HG03060 (cell line): Measurements from ENCODE around the gene PILRA.
"Not testable (repeated sequence)": the region's sequence is repeated elsewhere in the genome, so short reads cannot be mapped to it uniquely, and the experiment has no call there.

Experiments used
- ATAC-seq: cut with Tn5 transposase; IDR thresholded peaks from one replicate; pipeline ENCODE4 v1.9.1; 2021; ENCODE audit warnings: low read depth, moderate number of reproducible peaks; ENCODE audit not compliant: unreplicated experiment

PILRA gene

DNA sequence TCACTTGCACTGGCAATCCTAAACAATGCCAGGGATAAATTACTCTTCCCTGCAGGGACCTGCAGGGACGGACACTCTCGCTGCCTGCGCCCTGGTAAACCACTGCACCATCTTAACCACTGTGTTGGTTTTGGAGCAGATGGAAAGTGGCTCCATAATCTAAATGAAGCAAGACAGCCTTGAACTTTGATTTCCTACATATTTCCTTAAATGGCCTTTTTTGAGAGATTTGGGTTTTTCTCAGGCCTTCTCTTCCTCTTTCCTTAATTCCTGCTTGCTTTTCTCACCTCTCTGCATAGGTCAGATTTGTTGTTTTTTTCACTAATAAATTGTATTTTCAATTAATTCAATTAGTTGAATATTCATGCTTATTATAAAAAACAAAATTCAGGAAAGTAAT lies 2.8 kb downstream of the PILRA start:
- no peak for ATAC-seq

DNA sequence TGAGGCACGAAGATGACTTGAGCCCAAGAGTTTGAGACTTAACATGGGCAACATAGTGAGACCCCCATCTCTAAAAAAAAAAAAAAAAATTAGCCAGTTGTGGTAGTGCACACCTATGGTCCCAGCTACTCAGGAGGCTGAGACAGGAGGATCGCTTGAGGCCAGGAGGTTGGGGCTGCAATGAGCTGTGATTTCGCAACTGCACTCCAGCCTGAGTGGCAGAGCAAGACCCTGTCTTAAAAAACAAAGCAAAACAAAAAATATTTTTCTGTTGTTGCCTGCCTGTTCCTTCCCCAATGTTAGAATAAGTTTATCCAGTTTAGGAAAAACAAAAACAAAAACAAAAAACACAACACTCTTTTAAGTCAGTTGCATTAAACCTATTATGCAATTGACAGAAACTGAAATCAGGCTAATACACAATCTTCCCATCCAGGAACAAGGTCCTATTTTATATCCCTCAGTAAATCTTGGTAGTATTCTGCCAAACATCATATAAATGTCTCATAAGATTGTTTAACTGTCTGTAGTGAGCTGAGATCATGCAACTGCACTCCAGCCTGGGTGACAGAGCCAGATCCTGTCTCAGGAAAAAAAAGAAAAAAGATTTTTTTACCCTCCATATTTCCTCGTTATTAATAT lies 4.9 kb downstream of the PILRA start:
- ATAC-seq: no peak

DNA sequence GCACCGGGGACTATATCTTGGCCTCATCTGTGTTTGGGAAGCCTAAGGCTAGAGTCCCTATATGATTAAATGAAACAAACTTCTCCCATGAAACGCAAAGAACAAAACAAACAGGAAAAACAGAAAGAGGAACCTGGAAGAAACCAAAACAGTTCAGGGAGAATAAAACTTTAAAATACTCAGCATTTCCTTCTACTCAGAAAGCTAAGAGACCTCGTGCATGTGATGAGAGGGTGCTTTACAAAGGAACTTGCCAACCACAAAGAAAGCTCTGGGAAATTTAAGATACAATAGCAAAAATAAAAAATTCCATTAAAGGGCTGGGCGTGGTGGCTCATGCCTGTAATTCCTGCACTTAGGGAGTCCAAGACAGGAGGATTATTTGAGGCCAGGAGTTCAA lies 6.9 kb downstream of the PILRA start:
- no peak for ATAC-seq

DNA sequence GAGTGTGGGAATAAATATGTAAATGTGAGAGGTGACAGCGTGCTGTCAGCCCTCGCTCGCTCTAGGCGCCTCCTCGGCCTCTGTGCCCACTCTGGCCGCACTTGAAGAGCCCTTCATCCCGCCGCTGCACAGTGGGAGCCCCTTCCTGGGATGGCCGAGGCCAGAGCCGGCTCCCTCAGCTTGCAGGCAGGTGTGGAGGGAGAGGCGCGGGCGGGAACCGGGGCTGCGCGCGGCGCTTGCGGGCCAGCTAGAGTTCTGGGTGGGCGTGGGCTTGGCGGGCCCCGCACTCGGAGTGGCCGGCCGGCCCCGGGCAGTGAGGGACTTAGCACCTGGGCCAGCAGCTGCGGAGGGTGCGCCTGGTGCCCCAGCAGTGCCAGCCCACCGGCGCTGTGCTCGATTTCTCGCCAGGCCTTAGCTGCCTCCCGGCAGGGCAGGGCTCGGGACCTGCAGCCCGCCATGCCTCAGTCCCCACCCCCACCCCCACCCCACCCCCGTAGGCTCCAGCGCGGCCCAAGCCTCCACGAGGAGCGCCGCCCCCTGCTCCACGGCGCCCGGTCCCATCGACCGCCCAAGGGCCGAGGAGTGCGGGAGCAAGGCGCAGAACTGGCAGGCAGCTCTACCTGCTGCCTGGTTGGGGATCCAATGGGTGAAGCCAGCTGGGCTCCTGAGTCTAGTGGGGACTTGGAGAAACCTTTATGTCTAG lies 8.4 kb downstream of the PILRA start:
- not testable (repeated sequence) for ATAC-seq

DNA sequence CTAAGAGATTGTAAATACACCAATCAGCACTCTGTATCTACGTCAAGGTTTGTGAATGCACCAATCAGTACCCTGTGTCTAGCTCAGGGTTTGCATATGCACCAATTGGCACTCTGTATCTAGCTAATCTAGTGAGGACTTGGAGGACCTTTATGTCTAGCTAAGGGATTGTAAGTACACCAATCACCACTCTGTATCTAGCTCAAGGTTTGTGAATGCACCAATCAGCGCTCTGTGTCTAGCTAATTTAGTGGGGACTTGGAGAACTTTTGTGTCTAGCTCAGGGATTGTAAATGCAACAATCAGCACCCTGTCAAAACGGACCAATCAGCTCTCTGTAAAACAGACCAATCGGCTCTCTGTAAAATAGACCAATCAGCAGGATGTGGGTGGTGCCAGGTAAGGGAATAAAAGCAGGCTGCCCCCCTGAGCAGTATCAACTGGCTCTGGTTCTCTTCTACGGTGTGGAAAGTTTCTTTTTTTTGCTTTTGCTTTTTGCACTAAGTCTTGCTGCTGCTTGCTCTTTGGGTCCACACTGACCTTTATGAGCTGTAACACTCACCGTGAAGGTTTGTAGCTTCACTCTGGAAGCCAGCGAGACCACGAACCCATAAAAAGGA lies 9.1 kb downstream of the PILRA start:
- ATAC-seq: not testable (repeated sequence)

DNA sequence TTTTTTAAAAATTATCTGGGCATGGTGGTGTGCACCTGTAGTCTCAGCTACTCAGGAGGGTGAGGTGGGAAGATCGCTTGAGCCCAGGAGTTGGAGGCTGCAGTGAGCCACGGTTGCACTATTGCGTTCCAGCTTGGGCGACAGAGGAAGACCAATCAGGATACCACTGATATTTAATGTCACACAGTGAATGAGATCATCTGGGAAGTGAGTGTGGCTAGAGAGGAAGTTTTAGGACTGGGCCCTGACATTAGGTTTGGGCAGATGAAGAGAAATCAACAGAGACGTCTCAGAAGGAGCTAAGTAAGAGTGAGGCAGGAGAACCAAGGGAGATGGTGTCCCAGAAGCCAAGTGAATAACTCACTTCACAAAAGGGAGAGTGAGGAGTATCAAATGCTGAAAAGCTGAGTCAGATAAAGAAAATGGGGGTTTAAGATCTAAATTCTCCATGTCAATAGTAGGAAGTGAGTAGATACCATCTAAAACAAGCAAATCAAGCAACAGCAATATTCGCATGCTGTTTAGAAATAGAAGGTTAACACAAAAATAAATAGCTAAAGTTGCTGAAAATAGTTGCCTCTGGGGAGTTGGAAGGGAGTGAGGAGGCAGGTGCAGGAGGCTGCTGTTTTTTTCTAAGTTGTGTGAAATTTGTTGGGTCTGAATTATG lies 11.5 kb downstream of the PILRA start:
- no peak for ATAC-seq

DNA sequence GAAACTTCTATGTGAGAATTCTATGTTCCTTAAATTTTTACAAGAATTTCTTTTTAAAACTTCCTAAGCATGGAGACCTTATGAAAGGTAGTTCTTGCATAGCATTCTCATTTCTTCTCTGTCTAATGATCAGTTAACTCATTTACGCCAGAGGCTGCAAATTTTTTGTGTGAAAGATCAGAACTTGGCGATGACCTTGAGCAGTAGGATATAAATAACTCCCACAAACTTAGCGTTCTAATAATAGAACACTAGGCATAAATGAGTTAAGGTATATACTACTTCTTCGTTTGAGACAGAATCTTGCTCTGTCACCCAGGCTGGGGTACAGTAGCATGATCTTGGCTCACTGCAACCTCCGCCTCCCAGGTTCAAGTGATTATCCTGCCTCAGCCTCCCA lies 13.7 kb downstream of the PILRA start:
- no peak for ATAC-seq

DNA sequence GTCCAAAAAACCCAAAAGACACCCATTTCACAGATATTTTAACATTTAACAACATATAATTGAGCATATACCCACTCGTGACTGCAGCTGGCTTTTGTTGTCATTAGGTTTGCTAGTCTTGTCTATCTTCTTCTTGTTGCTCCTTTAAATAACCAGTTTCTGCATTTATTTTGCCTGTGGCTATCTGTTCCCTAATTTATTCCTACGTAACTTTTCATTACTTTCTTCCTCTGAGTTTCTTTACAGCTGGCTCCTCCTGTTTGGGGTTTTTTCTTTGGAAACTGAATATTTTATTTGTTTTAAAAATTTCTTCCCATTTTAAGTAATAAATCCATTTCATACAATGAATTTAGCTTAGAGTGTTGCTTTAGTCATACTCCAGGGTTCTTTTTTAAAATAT lies 14.4 kb downstream of the PILRA start:
- ATAC-seq: no peak

DNA sequence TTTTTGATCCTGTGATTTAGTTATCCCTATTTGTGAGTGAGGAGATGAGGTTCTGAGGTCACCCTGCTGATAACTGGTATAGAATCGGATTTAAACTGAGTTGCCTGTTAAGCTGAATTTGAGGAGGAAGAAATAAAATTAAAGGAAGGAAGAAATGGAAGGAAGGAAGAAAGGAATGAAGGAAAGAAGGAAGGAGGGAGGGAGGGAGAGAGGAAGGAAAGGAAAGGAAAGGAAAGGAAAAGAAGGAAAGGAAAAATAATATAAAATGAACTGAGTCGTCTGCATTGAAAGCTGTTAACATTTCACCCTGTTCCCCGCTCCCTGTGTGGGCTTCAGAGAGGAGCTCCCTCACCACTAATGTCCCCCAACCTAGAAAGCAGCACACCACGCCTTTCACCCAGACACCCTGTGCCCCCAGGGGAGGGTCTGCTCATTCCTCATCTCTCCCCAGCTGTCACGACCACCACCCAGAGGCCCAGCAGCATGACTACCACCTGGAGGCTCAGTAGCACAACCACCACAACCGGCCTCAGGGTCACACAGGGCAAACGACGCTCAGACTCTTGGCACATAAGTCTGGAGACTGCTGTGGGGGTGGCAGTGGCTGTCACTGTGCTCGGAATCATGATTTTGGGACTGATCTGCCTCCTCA lies 16.3 kb downstream of the PILRA start:
- no peak for ATAC-seq

DNA sequence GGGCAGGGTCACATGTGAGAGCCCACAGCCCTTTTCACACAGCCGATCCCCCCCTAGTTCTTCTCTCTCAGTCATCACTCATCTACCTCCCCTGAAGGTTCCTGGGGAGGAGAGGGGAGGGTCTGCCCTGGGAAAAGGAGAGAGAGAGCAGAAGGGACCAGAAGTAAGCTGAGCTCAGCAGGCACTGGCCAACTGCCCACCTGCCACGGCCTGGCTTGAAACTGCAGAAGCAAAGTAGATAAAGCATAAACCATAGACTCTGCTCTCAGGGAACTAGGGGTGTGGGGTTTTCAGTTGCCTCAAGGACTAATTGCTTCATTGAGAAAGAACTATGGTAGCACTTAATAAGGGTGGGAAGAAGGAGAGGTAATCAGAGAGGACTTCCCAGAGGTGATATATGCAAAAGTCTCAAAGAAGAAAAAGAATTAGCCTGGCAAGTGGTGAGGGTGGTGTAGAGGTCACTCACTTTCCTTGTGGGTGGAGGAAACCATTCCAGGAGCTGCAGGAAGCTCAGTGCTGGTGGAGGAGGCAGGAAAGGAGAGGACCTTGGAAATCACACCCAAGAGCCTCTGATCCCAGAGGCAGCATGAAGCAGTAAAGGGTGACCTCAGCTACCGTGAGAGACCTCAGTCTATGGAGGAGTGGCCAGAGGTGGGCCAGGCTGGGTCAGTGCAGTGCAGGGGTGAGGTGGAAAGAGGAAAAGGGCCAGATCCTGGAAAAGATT lies 17.2 kb downstream of the PILRA start:
- ATAC-seq: no peak

DNA sequence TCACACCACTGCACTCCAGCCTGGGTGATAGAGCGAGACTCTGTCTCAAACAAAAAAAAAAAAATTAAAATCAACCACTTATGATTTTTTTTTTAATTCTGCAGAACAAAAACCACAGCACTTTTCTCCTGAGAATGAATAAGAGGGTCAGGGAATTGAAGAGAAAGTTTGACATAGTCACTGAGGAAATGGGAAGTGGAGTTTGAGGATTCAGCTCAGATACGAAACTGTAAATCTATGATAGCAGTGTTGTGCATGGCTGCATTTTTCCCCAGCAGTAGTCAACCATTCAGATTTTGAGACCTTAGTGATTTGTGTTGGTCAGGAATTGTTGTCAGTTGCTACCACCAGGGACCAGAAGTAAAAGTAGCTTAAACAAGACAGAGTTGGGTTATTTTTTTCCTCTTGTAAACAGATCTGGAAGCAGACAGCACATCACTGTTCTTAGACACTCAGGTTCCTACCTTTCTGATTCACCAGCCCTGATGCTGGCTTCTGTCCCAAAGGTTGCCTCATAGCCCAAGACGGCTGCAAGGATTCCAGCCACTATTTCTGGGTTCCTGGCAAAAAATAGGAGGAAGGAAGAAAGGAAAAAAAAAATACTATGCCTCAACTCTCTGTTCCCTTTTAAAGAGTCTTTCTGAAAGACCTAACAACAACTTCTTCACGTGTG lies 20.1 kb downstream of the PILRA start:
- no peak for ATAC-seq

DNA sequence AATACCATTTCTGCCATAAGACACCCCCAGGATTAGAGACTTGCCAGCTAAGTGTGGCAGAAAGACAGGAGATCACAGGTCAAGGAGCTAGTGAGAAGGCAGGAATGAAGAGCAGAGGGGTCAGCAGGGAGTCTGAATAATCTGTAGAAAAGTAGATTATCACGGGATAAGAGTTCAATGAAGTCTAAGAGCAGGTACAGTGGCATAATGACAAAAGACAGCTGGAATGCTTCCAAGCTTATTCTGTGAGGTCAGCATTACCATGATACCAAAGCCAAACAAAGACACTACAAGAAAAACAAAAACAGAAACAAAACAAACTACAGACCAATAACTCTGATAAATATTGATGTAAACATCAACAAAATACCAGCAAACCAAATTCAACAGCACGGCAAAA lies 20.8 kb downstream of the PILRA start:
- no peak for ATAC-seq

DNA sequence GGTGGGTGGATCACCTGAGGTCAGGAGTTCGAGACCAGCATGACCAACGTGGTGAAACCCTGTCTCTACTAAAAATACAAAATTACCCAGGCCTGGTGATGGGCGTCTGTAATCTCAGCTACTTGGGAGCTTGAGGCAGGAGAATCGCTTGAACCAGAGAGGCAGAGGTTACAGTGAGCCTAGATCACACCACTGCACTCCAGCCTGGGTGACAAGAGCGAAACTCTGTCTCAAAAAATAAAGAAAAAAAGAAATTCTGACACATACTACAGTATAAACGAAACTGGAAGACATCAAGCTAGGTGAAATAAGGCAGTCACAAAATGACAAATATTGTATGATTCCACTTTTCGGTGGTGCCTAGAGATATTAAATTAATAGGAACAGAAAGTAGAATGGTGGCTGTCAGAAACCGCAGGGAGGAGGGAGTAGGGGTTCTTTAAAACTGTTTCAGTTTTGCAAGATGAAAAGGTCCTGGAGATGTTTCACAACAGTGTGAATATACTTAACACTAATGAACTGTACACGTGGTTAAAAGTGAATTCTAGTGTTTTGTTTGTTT lies 23.2 kb downstream of the PILRA start:
- ATAC-seq: peak; percentile 84

DNA sequence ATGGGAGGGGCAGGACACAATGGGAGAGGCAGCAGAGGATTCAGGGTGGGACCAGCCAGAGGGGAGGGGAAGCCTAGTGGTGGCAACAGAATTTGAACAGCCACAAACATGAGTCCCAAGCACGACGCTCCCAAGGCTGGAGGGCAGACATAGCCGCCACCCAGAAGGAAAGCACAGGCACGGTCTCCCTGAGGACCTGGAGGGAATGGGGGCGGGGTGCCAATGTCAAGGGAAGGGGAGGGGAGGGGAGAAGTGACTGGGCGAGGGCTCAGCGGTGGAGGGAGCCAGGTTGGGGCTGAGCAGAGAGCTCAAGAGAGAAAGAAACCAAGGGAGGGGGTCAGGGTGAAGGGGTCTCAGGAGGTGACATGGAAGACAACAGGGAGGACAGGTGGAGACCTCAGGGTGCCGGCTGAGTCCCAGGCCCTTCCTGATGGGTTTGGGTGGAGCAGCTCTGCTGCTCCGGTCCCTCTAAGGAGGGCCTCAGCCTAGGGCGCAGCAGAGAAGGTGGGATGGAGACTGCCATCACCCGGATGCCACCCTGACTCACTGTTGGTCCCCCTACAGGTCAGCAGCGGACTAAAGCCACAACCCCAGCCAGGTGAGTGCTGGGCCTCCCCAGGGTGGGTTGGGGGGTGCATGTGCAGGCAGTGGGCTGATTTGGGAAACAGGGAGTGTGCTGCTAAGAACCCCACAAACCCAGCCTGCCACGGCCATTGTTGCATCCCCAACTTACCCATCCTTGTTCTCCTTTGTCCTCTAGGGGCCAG lies 24.2 kb downstream of the PILRA start:
- ATAC-seq: no peak

DNA sequence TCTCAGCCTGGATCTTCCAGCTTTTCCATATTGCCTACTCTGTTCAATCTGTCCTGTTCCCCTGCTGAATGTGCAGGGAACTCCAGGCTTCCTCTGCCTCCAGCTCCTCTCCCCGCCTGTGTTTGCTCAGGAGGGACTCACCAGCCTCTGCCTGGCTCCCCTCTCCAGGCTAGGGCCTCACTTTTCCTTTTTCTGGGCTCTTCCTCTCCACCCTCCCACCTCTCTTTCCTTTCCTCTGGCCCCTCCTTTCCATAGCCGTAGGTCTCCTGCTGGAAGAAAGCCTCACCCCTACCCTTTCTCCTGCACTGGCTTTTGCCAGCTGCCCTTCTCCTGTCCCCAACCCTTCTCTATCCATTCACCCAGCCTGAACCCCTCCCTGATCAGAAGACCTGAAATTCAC lies 25.0 kb downstream of the PILRA start:
- no peak for ATAC-seq

DNA sequence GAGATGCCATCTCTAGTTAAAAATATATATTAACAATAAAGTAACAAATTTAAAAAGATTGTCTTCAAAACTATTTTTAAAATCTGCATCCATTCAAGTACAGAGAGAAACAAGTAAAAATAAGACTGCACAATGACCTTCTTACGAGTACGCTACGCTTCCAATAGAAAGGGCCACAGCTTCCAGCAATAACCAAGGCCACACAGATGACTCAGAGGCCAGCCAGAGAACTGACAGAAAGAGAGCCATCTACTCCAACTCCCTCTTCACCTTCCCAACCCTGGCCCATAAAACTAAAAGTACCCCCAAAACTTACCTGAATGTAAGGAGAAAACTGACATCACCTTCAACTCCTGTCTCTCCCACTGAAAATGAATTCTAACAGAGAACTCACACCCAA lies 26.8 kb downstream of the PILRA start:
- no peak for ATAC-seq

DNA sequence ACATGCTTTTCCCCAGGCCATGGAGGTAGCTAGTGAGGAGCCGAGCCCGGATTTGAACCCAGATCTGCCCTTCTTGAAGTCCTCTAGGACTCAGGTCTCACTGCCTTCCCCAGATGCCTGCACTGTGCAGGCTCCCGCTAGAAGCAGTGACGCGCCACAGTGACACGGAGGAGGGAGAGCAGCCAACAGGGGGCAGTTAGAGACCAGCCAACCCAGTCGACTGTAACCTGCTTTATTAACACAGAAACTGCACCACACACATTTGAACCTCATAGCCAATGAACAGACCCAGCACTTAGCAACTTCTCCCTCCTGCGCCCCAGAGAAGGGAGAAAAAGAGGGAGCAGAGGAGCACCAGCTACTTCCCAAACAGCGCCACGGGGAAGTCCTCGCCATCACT lies 27.4 kb downstream of the PILRA start:
- ATAC-seq: no peak

DNA sequence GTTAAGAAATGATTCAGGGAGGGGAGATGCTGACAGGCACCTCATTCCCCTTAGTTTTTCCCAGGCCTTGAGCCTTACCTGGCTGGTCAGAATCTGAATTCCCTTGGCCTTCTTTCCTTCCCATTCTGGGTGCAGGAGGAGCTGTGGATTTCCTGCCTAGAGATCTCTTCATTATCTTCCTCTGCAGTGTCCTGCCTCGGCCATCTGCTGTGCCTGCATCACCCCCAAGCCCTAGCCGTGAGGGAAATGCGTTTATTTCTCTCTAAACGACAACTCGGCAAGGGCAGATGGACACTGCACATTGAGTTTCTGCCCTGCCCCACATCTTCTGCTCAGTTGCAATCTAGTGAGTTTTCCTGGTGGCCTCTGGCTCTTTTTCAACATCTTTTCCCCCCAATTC lies 28.5 kb downstream of the PILRA start:
- ATAC-seq: no peak

DNA sequence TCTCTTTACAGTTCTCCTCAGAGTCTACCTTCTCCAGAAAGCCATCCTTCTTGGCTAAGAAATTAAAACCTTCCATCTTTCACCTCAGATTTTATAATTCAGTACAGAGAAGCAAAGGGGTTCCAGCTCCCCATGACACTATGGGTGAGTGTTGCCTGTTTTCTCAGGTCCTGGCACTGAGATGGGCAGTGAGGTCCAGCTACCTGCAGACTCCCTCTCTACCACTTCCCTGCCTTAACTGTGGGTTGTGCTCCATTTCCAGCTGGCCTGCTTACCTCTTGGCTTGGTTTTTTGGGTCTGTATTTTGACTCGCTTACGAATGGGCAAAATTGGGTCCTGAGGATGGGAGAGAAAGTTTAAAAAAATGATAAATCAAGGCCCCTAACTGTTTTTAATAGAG lies 29.0 kb downstream of the PILRA start:
- no peak for ATAC-seq
